Effector memory CD4-positive, alpha-beta T cell (primary cell): ENCODE measurements around the gene GDA.

ENCODE experiments used
- DNase-seq, 3 donors: peaks; one replicate each; pipeline ENCODE4 v3.0.0-alpha.2; 2020
- H3K27ac ChIP-seq: 2 replicates; pipeline ENCODE4 v1.7.0; 2013; ENCODE audit warnings: mild to moderate bottlenecking, low read length, moderate library complexity; ENCODE audit not compliant: insufficient read depth, poor library complexity, severe bottlenecking
- H3K27me3 ChIP-seq: replicated peaks from 2 replicates; pipeline ENCODE4 v1.7.0; 2013; ENCODE audit warnings: mild to moderate bottlenecking, low read length; ENCODE audit not compliant: insufficient read depth, control insufficient read depth, poor library complexity, severe bottlenecking
- H3K36me3 ChIP-seq: 2 replicates; pipeline ENCODE4 v1.7.0; 2013; ENCODE audit warnings: mild to moderate bottlenecking, low read length, moderate library complexity; ENCODE audit not compliant: control insufficient read depth, insufficient read depth
- H3K4me1 ChIP-seq: 2 replicates; pipeline ENCODE4 v1.7.0; 2013; ENCODE audit warnings: low read length, mild to moderate bottlenecking; ENCODE audit not compliant: control insufficient read depth, insufficient read depth, poor library complexity, severe bottlenecking
- H3K4me3 ChIP-seq: 2 replicates; pipeline ENCODE4 v1.7.0; 2013; ENCODE audit warnings: low read length, low read depth, mild to moderate bottlenecking; ENCODE audit not compliant: insufficient read depth, poor library complexity, severe bottlenecking
- H3K9me3 ChIP-seq: 2 replicates; pipeline ENCODE4 v1.7.0; 2013; ENCODE audit warnings: mild to moderate bottlenecking, low read length, moderate library complexity; ENCODE audit not compliant: control insufficient read depth

GDA gene

DNA sequence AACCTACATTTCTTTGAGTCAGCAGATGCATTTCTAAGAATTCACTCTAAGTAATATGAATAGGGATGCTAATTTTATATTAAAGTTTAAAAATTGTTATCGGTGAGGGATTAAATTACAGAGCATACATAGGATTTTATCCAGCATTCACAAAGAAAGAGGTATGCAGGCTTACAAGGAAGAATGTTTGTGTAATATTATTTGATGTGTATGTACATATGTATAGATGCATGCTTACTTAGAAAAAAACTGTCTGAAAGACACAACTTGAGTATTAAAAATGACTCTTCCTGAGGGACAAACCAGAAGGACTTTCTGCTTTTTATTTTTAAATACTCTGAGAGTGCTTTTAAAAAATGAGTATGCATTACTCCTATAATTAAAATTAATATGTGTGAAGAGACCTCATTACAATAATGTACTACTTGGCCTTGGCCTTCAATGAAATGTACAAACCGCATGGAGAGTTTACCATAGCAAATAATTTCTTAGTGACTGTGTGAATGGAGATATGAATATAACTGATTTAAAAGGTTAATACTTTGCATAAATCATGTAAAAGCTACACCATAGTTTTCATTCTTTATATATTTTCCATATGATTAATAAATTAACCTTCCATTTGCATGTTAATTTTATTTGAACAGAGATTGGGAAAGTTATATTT, 77.0 kb downstream of the GDA start:
- DNase-seq = no peak
- H3K4me3 ChIP-seq = no peak overlapping the region

DNA sequence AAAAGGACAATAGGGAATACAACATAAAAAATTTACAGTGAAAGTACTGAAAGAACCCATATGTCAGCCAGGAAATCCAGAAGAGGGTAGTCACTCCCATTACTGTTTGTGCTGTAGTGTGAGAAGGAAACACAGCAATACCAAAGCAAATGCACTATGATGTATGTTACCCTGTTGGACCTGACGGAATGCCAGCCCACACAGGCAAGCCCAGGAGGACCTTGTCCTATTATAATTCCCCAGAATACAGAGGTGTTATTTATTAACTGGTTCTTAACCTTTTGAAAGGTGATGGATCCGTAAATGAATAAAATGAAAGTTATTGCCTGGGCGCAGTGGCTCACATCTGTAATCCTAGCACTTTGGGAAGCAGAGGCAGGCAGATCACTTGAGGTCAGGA, 79.0 kb downstream of the GDA start:
- no peaks in the 10 kb centered on the region for H3K36me3 ChIP-seq
- no peaks in the 10 kb centered on the region for H3K27me3 ChIP-seq
- H3K27ac ChIP-seq = no peak overlapping the region
- DNase-seq = no peak
- no peaks in the 10 kb centered on the region for H3K4me1 ChIP-seq
- H3K4me3 ChIP-seq = no peak overlapping the region
- H3K9me3 ChIP-seq = no peaks in the 10 kb centered on the region

More for the DNA sequence above, 77.0 kb downstream of the GDA start:
- Histone ChIP-seq H3K36me3 (no peaks in the 10 kb centered on the region), H3K9me3 (no peaks in the 10 kb centered on the region), H3K27ac (no peak overlapping the region), H3K4me1 (no peaks in the 10 kb centered on the region), H3K27me3 (no peaks in the 10 kb centered on the region)

DNA sequence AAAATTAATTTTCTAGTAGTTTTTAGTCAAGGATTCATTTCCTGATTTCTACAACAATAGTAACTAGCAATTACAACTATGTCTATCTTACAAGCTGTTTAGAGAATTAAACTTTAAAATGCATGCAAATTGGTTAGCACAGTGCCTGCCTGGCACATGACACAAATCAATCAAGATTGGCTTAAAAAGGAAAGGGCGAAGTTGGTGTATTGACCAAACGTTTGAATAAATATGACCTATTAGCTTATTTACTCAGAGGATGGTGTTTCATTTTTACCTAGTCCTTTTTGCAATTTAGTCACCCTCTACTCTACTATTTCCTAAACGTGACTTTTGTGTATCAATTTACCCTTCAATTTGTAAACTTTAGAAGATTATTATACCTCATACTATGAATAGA, 83.5 kb downstream of the GDA start:
- Histone ChIP-seq H3K27ac (no peak overlapping the region), H3K9me3 (no peaks in the 10 kb centered on the region), H3K27me3 (no peaks in the 10 kb centered on the region), H3K4me1 (no peaks in the 10 kb centered on the region), H3K4me3 (no peak overlapping the region), H3K36me3 (no peaks in the 10 kb centered on the region)
- DNase-seq = no peak

DNA sequence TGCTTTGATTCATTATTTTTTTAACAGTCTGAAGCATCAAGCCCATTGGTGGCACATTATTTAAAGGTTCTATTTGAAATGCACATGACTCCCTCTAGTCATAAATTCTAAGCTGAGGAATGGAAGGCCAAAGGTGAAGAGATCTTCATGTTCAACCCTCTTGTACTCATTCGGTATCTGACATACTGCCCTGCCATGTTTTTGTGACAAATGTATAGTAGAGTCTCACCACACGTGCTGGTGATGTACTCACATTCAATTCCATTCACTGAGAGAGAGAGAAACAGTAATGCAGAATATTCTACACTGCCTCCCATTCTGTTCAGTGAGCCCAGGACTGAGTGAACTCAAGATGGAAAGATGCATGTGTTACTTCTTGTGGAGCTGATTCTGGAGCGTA, 98.3 kb downstream of the GDA start:
- Histone ChIP-seq H3K4me1 (no peaks in the 10 kb centered on the region), H3K36me3 (no peaks in the 10 kb centered on the region), H3K27ac (no peak overlapping the region), H3K9me3 (no peaks in the 10 kb centered on the region), H3K4me3 (no peak overlapping the region), H3K27me3 (peaks cover 5% of the 10 kb centered on the region)
- no peak for DNase-seq

DNA sequence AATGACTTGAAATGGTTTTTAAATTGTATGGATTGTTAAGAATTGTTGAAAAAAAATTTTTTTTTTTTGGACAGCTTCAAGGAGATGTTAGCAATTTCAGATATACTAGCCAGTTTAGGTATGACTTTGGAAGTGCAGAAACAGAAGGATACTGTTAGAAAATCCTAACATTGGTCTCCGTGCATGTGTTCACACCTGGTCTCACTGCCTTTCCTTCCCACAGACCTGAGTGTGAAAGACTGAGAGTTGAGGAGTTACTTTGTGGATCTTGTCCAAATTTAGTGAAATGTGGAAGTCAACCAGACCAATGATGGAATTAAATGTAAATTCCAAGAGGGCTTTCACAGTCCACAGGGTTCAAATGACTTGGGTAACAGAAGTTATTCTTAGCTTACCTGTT, 102.3 kb downstream of the GDA start:
- no peak overlapping the region for H3K27ac ChIP-seq
- no peaks in the 10 kb centered on the region for H3K9me3 ChIP-seq
- H3K27me3 ChIP-seq = no peaks in the 10 kb centered on the region
- H3K4me3 ChIP-seq = no peak overlapping the region
- no peaks in the 10 kb centered on the region for H3K4me1 ChIP-seq
- H3K36me3 ChIP-seq = no peaks in the 10 kb centered on the region
- no peak for DNase-seq

DNA sequence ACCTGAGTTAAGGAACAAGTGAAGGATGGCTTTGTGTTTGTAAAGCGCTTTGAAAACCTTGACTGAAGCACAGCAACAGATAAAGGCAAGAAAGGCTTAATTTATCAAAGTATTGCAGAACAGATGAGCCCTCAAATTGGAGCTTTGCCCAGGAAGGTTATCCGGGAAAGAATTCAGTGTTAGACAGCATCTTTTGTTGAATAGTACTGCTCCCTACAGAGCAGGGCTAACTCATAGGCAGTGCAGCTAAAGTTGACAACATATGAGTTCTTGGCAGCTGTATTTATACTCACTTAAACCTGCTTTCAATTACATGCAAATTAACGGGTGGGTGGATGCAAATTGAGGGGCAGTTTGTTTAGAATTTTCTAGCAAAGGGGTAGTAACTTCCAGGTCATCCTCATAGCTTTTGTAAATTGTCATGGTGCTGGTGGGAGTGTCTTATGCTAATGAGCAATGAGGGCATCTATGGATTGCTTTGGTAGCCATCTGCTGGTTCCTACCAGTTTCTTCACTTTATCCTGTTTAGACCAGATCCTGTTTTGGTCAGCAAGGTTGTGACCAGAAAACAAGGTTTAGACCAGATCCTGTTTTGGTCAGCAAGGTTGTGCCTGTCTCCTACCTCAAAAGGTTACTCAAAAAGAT, 105.8 kb downstream of the GDA start:
- H3K4me3 ChIP-seq = no peak overlapping the region
- no peak overlapping the region for H3K27ac ChIP-seq
- H3K27me3 ChIP-seq = no peaks in the 10 kb centered on the region
- H3K4me1 ChIP-seq = no peaks in the 10 kb centered on the region
- DNase-seq = no peak
- H3K36me3 ChIP-seq = no peaks in the 10 kb centered on the region
- no peaks in the 10 kb centered on the region for H3K9me3 ChIP-seq

DNA sequence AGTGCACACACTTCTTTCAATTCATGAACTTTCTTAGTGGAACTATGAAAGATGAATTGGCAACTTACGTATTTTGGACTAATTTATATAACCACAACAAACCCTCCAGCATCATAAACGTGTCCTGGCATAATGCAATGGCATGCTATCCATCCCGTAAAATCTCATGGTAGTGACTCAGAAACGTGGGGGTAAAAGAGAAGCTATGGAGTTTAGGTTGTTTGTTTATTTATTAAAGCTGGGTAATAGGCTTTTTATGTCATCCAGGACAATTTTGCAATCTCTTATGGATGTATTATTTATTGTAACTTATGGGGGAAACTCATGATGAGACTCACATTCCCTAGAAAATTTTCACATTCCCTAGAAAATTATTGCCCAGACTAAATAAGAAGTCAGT, 106.3 kb downstream of the GDA start:
- Histone ChIP-seq H3K9me3 (no peaks in the 10 kb centered on the region), H3K27ac (no peak overlapping the region), H3K4me1 (no peaks in the 10 kb centered on the region), H3K4me3 (no peak overlapping the region), H3K27me3 (no peaks in the 10 kb centered on the region), H3K36me3 (no peaks in the 10 kb centered on the region)
- DNase-seq = no peak

DNA sequence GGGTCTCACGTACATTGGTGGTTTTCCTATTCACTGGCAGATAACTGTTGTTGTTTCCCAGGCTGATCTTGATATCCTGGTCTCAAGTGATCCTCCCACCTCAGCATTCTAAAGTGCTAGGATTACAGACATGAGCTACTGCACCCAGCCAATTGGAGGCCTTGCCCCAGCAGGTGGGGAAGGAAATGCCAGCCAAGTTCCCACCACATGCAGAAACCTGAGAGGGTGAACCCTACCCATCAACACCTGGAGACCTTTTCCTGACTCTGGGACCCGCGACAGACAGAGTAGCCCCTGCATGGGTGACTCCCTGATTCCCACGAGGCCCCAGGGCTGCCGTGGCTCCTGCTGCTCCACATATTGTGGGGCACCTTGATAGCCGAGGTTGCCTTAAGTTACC, 107.7 kb downstream of the GDA start:
- no peak overlapping the region for H3K4me3 ChIP-seq
- no peaks in the 10 kb centered on the region for H3K9me3 ChIP-seq
- H3K36me3 ChIP-seq = no peaks in the 10 kb centered on the region
- H3K4me1 ChIP-seq = no peaks in the 10 kb centered on the region
- H3K27ac ChIP-seq = no peak overlapping the region
- no peak for DNase-seq
- no peaks in the 10 kb centered on the region for H3K27me3 ChIP-seq

DNA sequence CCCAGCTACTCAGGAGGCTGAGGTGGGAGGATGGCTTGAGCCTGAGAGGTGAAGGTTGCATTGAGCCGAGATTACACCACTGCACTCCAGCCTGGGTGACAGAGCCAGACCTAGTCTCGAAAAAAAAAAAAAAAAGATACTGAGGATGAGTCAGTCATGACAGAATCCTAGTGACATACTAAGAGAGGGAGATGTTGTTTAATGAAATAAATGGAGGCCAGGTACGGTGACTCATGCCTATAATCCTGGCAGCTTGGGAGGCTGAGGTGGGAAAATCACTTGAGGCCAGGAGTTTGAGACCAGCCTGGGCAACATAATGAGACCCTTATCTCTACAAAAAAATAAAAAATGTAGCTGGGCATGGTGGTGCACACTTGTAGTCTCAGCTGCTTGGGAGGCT, 108.6 kb downstream of the GDA start:
- H3K4me1 ChIP-seq = no peaks in the 10 kb centered on the region
- H3K27me3 ChIP-seq = no peaks in the 10 kb centered on the region
- no peak overlapping the region for H3K27ac ChIP-seq
- no peaks in the 10 kb centered on the region for H3K9me3 ChIP-seq
- H3K36me3 ChIP-seq = no peaks in the 10 kb centered on the region
- no peak overlapping the region for H3K4me3 ChIP-seq
- DNase-seq = no peak

DNA sequence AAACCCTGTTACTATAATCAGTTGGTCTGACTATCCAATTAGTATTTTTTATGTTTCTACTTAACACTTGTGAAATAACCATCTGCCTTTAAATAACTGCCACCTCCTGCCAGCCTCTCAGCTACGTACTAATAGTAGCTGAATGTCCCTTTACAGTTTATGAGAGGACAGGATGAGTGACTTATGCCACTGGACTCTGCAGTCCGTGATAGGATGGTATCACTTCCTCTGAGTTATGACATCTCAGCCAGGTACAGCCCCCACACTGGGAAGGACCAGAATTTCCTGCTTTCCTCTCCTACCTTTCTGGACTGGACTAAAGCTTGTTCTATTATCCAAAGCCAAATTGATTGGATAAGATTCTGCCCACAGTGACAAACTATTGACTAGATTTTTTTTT, 112.8 kb downstream of the GDA start:
- no peaks in the 10 kb centered on the region for H3K36me3 ChIP-seq
- no peak overlapping the region for H3K27ac ChIP-seq
- H3K4me1 ChIP-seq = no peaks in the 10 kb centered on the region
- H3K4me3 ChIP-seq = no peak overlapping the region
- H3K9me3 ChIP-seq = no peaks in the 10 kb centered on the region
- no peaks in the 10 kb centered on the region for H3K27me3 ChIP-seq
- DNase-seq = no peak
